NB4 (cell line): ENCODE results near the gene SLC9A8.
"Not testable (repeated sequence)": the region's sequence is repeated elsewhere in the genome, so short reads cannot be mapped to it uniquely, and the experiment has no call there.

Source experiments
- DNase-seq: peaks from one replicate; pipeline ENCODE4 v3.0.0; 2010; ENCODE audit warnings: low read depth
- H3K4me3 ChIP-seq: one replicate; pipeline ENCODE4 v1.5.1; 2011; ENCODE audit warnings: mild to moderate bottlenecking, low read depth, low read length, moderate library complexity
- MYC ChIP-seq: IDR thresholded peaks from 2 replicates; pipeline ENCODE4 v1.6.1; 2011; ENCODE audit warnings: low read depth, low read length
- POLR2A ChIP-seq: IDR thresholded peaks from 2 replicates; pipeline ENCODE4 v1.6.1; 2011; ENCODE audit warnings: mild to moderate bottlenecking; ENCODE audit not compliant: insufficient read length; ENCODE audit errors: extremely low read depth
- TF ChIP-seq, protein P1 (sequence below): IDR thresholded peaks from 2 replicates; pipeline ENCODE4 v1.6.1; 2011; ENCODE audit warnings: low read depth, low read length
- TF ChIP-seq, protein P2 (sequence below): IDR thresholded peaks from one replicate; pipeline ENCODE4 v1.5.1; 2012; ENCODE audit warnings: low read depth, low read length

SLC9A8 gene

GRCh38 chr20:49798718-49799117 is 13.9 kb upstream of the SLC9A8 start:
- no peak overlapping the region for H3K4me3 ChIP-seq
- DNase-seq = no peak
- TF ChIP-seq POLR2A = no peak
- TF ChIP-seq, protein P1, sequence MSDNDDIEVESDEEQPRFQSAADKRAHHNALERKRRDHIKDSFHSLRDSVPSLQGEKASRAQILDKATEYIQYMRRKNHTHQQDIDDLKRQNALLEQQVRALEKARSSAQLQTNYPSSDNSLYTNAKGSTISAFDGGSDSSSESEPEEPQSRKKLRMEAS = no peak
- TF ChIP-seq, protein P2, sequence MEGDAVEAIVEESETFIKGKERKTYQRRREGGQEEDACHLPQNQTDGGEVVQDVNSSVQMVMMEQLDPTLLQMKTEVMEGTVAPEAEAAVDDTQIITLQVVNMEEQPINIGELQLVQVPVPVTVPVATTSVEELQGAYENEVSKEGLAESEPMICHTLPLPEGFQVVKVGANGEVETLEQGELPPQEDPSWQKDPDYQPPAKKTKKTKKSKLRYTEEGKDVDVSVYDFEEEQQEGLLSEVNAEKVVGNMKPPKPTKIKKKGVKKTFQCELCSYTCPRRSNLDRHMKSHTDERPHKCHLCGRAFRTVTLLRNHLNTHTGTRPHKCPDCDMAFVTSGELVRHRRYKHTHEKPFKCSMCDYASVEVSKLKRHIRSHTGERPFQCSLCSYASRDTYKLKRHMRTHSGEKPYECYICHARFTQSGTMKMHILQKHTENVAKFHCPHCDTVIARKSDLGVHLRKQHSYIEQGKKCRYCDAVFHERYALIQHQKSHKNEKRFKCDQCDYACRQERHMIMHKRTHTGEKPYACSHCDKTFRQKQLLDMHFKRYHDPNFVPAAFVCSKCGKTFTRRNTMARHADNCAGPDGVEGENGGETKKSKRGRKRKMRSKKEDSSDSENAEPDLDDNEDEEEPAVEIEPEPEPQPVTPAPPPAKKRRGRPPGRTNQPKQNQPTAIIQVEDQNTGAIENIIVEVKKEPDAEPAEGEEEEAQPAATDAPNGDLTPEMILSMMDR = no peak
- TF ChIP-seq MYC = no peak

- peak; percentile 42 for DNase-seq
- no peak overlapping the region for H3K4me3 ChIP-seq
- TF ChIP-seq MYC (no peak), POLR2A (no peak)
- TF ChIP-seq, protein P1 = no peak
- TF ChIP-seq, protein P2 = no peak
Observed at GRCh38 chr20:49799698-49800097, 12.9 kb upstream of the SLC9A8 start.

- DNase-seq = no peak
- H3K4me3 ChIP-seq = no peak overlapping the region
- TF ChIP-seq, protein P1 = no peak
- TF ChIP-seq POLR2A (no peak), MYC (no peak)
- TF ChIP-seq, protein P2 = no peak
Observed at GRCh38 chr20:49803418-49803817, 9.2 kb upstream of the SLC9A8 start.

DNA sequence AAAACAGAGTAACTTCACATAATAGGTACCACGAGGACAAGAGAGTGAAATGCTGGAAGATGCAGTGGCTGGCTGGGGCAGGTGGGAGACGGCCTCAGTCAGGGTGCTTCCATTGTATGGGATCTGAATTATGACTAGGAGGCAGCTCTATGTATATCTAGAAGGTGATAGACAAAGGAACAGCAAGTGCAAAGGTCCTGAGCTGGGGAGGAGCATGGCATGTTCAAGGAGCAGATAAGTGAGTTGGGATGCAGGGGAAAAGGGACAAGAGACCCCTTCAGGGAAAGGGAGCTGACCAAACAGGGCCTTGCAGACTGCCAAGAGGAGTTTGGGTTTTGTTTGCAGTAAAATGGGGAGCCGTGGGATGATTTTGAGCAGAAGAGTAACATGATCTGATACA is 8.3 kb upstream of the SLC9A8 start:
- TF ChIP-seq POLR2A = no peak
- TF ChIP-seq, protein P1 = no peak
- TF ChIP-seq, protein P2 = no peak
- no peak for TF ChIP-seq MYC
- DNase-seq = no peak
- no peak overlapping the region for H3K4me3 ChIP-seq

GRCh38 chr20:49805224-49805876 is 7.3 kb upstream of the SLC9A8 start:
- DNase-seq, H3K4me3 ChIP-seq: not testable (repeated sequence)

DNA sequence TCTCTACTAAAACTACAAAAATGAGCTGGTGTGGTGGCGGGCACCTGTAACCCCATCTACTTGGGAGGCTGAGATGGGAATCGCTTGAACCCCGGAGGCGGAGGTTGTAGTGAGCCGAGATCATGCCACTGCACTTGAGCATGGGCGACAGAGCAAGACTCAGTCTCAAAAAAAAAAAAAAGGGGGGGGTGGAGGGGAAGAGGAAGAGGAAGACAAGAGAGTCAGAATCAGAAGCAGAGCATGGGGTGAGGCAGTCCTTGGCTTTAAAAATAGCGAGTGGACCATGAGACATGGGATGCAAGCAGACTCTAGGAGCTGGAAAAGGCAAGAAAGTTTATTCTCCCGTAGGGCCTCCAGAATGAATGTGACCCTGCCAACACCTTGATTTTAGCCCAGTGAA is 3.9 kb upstream of the SLC9A8 start:
- H3K4me3 ChIP-seq = no peak overlapping the region
- TF ChIP-seq POLR2A (no peak), MYC (no peak)
- TF ChIP-seq, protein P1 = no peak
- TF ChIP-seq, protein P2 = no peak
- no peak for DNase-seq
